ENCODE data around the gene GRXCR2.

Gene GRXCR2

DNA sequence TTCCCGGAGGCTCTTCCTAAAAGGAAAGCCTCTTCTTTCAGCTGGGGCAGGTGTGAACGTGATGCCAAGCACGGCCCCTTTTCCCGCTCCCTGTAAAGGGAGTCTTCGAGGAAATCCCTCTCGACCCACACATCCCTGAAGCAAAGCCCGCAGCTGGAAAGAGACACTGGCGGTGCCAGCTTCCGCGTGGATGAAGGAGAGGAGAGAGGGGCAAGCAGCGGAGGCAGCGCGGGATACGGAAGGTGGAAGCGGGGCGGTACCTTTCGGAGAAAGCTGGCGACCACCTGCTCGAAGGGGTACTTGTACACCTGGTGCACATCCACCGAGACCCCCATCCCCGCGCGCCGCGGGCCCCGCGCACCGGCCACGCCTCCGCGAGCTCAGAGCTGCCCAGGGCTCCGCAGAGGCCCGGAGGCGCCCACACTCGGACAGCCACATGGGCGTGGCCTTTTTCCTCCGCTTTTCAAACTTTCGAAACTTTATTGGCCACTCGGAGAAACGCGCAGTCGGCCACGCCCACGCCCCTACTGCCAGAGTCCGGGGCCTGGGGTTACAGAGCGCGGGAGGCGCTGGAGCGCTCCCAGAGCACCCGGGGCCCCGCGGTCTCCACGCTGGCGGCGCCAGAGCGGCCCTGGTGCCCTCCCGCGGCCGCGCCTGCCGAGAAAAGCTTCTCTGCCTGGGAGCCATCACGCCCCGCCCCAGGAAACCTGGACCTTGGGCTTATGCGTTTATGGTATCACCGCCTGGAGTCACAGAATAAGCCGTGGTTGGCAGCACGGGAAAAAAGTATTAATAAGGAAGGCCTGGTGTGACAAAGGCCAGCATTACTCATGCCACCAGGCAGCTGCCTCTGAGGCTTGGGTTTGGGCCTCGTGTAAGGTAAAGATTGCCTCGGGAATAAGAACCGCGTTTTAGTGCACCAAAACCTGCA is 37.6 kb downstream of the GRXCR2 start, which contains the start of gene PRELID2:
TSS of gene PRELID2 (minus strand) at position 426 of the 931 bp plus-strand sequence. CDS start at position 335, 91 bp downstream.
- TF ChIP-seq, protein P1, sequence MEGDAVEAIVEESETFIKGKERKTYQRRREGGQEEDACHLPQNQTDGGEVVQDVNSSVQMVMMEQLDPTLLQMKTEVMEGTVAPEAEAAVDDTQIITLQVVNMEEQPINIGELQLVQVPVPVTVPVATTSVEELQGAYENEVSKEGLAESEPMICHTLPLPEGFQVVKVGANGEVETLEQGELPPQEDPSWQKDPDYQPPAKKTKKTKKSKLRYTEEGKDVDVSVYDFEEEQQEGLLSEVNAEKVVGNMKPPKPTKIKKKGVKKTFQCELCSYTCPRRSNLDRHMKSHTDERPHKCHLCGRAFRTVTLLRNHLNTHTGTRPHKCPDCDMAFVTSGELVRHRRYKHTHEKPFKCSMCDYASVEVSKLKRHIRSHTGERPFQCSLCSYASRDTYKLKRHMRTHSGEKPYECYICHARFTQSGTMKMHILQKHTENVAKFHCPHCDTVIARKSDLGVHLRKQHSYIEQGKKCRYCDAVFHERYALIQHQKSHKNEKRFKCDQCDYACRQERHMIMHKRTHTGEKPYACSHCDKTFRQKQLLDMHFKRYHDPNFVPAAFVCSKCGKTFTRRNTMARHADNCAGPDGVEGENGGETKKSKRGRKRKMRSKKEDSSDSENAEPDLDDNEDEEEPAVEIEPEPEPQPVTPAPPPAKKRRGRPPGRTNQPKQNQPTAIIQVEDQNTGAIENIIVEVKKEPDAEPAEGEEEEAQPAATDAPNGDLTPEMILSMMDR (IDR thresholded peaks at IDR 0.05; ENCODE audit: low read depth, low read length): 0 out of 2 replicates have a peak, but pooled peaks have one; percentile 26
- Histone ChIP-seq H3K4me3 (ENCODE audit: low read depth, low read length) (peak within 1 kb of the TSS; percentile 66), H3K27me3 (ENCODE audit: insufficient read depth, low read depth, severe bottlenecking) (no peaks in the 10 kb centered on the region), H3K27ac (peak within 1 kb of the TSS; percentile 81), H3K36me3 (no peaks in the 10 kb centered on the region), H3K9me3 (ENCODE audit: severe bottlenecking) (no peaks in the 10 kb centered on the region)
- DNase-seq: peak; percentile 94

DNA sequence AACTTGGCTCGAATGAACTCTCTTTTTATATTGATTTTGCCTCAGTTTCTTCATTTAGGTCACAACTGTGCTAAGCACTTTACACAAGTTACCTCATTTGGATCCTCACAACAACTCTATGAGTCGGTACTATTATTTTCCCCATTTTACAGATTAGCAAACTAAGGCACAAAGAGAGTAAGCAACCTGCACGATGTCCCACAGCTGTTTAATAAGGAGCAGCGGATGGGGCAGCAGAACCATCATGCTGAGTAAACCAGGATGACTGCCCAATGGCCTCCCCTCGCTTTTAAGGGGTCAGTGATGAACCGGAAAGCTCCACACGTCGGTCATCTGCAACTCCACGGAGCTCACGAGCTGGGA is 38.3 kb downstream of the GRXCR2 start:
- Histone ChIP-seq H3K4me3 (ENCODE audit: low read depth, low read length) (peak overlapping the region; percentile 66), H3K27ac (no peak overlapping the region; the same call in 1 of the 2 replicates)
- TF ChIP-seq, protein P1 (IDR thresholded peaks at IDR 0.05; ENCODE audit: low read depth, low read length): no peak

DNA sequence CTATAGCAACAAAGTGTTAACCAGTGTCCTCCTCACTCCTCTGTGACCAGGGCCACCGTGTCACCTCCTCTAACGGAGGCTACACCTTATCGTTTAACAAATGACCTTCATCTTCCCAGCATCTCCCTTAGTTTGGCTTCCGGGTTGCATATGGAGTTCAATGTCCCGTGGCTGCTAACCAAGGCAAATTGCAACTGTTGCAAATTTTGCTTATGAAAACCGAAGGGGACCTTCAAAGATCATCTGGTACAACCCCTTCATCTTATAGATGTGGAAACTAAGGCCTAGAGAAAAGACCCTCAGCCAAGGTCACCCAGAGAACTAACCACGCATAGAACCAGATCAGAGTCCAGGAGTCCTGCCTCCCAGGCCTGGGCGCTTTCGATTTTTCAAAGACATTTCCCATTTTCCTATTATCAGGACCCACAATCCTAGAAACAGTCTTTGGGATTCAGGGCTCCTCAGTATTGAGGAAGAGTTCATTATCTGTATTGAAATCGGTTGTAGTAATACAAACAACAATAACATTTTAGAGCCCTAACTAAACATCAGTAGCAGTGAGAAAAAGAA is 39.1 kb downstream of the GRXCR2 start:
- TF ChIP-seq, protein P1 (IDR thresholded peaks at IDR 0.05; ENCODE audit: low read depth, low read length): no peak
- H3K4me3 ChIP-seq (ENCODE audit: low read depth, low read length): no peak overlapping the region
- no peaks in the 10 kb centered on the region for H3K36me3 ChIP-seq
- no peak overlapping the region for H3K27ac ChIP-seq
- no peaks in the 10 kb centered on the region for H3K9me3 ChIP-seq (ENCODE audit: severe bottlenecking)
- H3K27me3 ChIP-seq (ENCODE audit: insufficient read depth, low read depth, severe bottlenecking): no peaks in the 10 kb centered on the region
- no peak for DNase-seq

More for the DNA sequence above, 38.3 kb downstream of the GRXCR2 start:
- Histone ChIP-seq H3K27me3 (ENCODE audit: insufficient read depth, low read depth, severe bottlenecking) (no peaks in the 10 kb centered on the region), H3K36me3 (no peaks in the 10 kb centered on the region), H3K9me3 (ENCODE audit: severe bottlenecking) (no peaks in the 10 kb centered on the region)
- peak; percentile 10 for DNase-seq

DNA sequence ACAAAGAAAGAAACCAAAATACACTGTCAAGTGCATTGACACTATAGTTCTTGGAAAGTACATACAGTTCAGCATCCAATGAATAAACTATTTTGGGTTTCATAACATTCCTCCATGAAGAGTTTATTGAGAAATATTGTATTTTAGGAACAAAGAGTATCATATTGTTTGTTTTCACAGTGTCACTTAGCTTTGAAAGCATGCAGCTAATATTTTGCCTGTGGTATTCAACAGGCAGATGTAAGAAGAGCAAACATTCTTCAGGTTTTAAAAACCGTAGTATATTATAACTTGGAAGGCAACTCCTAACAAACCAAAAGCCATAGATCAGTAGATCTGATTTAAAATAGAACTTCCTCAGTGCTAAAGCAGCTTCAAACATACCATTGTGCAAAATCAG is 42.2 kb downstream of the GRXCR2 start:
- Histone ChIP-seq H3K36me3 (no peaks in the 10 kb centered on the region), H3K9me3 (ENCODE audit: severe bottlenecking) (no peaks in the 10 kb centered on the region), H3K27me3 (ENCODE audit: insufficient read depth, low read depth, severe bottlenecking) (no peaks in the 10 kb centered on the region), H3K4me3 (ENCODE audit: low read depth, low read length) (no peak overlapping the region), H3K27ac (no peak overlapping the region)
- no peak for DNase-seq
- TF ChIP-seq, protein P1 (IDR thresholded peaks at IDR 0.05; ENCODE audit: low read depth, low read length): no peak

DNA sequence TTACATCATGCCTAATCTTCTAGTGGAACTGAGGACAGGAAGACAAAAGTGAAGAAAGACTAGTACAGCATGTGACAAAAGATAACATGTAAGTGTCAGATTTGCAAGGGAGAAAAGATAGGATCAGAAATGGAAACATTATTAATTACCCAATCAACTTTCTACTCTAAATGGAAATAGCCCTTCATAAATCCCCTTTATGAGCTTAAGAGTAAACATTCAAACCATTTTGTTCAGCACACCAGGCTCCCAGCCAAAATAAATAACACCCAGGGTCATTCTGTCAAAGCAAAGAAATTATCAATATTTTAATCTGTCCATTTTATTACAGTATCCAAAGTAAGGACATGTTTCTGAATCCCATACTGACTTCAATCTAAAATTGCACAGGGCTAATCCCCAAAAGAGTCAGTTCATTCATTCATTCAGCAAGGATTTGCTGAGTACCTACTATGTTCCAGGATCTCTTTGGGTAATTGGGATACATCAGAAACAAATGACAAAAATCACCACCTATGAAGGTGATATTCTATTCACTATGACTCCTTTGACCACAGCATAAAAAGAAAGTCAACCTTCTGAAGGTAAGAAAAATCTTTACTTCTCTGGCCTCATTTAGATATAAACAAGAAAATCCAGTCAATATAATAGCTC is 43.0 kb downstream of the GRXCR2 start:
- Histone ChIP-seq H3K27ac (no peak overlapping the region), H3K27me3 (ENCODE audit: insufficient read depth, low read depth, severe bottlenecking) (no peaks in the 10 kb centered on the region), H3K4me3 (ENCODE audit: low read depth, low read length) (no peak overlapping the region), H3K36me3 (no peaks in the 10 kb centered on the region), H3K9me3 (ENCODE audit: severe bottlenecking) (no peaks in the 10 kb centered on the region)
- no peak for DNase-seq
- TF ChIP-seq, protein P1 (IDR thresholded peaks at IDR 0.05; ENCODE audit: low read depth, low read length): no peak
